ELR (cell line): ENCODE measurements around the gene OR51A7.
"Not testable (repeated sequence)": the region's sequence is repeated elsewhere in the genome, so short reads cannot be mapped to it uniquely, and the experiment has no call there.

Source experiments
- DNase-seq: peaks from one replicate; pipeline ENCODE4 v3.0.0-alpha.2; 2015; ENCODE audit warnings: low read depth

OR51A7 gene, protein sequence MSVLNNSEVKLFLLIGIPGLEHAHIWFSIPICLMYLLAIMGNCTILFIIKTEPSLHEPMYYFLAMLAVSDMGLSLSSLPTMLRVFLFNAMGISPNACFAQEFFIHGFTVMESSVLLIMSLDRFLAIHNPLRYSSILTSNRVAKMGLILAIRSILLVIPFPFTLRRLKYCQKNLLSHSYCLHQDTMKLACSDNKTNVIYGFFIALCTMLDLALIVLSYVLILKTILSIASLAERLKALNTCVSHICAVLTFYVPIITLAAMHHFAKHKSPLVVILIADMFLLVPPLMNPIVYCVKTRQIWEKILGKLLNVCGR

GRCh38 chr11:4903484-4903883 lies at the start of gene OR51A7:
Gene OR51A7 (plus strand): TSS chr11:4903783. CDS start chr11:4907370, 3,587 bp downstream.
- no peak for DNase-seq

DNA sequence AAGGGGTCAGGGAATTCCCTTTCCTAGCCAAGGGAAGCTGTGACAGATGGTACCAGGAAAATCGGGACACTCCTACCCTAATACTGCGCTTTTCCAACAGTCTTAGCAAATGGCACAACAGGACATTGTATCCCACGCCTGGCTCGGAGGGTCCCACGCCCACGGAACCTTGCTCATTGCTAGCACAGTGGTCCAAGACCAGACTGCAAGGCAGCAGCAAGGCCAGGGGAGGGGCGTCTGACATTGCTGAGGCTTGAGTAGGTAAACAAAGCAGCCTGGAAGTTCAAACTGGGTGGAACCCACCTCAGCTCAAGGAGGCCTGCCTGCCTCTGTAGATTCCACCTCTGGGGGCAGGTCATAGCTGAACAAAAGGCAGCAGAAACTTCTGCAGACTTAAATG lies 49.3 kb upstream of the OR51A7 start:
- DNase-seq, result not testable (repeated sequence)

DNA sequence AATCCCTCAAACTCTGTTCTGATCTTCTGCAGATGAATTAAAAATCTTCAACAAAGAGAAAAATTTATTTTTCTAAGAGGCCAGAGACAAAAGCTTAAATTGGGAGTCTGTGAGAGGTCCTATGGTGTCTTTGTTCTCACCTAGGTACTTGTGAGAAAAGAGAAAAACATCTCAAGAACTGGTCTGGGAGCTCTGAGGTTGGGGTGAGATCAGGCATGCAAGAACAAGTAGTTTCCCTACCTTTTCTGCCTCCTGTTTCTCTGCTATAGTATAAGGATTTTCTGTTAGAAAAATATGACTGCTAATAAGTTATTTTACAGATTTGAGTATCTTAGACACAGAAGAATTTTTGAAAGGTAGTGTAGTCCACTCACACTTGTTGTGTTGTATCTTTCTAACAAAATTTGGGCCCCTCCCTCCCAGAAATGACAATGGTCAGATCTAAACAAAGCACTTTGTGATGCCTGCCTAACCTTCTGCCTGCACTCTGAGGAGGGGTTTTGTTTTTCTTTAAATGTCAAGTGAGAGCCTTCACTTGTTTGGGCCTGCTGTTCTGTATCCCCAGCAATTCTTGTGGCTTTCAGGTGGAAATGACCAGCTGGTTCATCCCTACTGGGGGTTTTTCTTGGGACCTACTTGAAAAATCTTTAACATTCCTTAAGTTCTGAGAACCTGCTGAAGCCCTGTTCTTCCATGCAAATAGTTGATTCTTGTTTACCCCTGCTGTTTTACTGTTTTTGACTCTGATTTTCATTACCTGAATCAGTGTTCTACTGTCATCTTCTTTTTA lies 40.9 kb upstream of the OR51A7 start:
- DNase-seq, result no peak

- no peak for DNase-seq
Observed at GRCh38 chr11:4863876-4864275, 39.7 kb upstream of the OR51A7 start.

DNA sequence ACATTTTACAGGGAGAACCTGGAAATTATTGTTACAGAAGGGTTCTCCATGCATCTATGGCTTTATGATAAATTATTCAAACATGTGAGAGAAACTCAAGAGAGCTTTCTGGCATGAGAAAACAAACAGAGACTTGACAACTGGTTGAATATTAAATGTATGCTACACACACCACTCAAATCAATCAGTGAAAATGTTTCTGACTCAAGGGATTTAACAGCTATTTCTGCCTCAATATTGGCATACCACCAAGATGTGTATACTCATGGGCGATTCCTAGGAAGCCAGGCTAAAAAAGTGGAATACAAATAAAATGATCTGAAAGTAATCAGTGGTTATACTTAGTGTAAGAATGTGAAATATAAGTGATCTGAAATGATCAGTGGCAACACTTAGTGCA lies 37.7 kb upstream of the OR51A7 start:
- DNase-seq, result no peak

DNA sequence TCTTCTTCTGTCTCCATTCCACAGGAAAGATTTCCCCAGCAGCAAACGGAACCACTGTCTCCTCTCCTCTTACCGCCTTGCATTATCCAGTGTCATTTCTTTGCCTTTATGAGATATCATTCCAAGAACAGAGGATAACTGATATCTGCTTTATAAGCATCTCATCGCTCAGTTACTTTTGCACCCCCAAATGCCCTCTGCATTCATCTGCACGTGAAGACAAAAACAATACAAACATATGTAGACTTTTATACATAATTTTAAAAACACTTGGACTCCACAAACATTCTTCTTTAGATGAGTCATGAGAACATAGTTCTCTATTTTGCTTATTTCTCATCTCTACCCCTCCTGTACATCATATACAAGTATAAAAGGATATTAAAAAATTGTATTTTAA lies 22.4 kb upstream of the OR51A7 start:
- no peak for DNase-seq

DNA sequence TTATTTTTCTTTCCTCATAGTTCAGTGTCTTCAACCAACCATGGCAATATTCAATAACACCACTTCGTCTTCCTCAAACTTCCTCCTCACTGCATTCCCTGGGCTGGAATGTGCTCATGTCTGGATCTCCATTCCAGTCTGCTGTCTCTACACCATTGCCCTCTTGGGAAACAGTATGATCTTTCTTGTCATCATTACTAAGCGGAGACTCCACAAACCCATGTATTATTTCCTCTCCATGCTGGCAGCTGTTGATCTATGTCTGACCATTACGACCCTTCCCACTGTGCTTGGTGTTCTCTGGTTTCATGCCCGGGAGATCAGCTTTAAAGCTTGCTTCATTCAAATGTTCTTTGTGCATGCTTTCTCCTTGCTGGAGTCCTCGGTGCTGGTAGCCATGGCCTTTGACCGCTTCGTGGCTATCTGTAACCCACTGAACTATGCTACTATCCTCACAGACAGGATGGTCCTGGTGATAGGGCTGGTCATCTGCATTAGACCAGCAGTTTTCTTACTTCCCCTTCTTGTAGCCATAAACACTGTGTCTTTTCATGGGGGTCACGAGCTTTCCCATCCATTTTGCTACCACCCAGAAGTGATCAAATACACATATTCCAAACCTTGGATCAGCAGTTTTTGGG lies 21.6 kb upstream of the OR51A7 start, which contains the start of gene OR51T1:
TSS of gene OR51T1 (plus strand) at position 41 of the 641 bp plus-strand sequence. CDS start at position 41, 0 bp downstream.
- no peak for DNase-seq

DNA sequence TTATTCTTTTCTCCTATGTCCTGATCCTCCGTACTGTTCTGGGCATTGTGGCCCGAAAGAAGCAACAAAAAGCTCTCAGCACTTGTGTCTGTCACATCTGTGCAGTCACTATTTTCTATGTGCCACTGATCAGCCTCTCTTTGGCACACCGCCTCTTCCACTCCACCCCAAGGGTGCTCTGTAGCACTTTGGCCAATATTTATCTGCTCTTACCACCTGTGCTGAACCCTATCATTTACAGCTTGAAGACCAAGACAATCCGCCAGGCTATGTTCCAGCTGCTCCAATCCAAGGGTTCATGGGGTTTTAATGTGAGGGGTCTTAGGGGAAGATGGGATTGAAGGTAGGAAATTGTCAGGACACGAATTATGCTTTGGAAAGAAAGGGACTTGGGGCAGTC lies 21.0 kb upstream of the OR51A7 start:
- no peak for DNase-seq

DNA sequence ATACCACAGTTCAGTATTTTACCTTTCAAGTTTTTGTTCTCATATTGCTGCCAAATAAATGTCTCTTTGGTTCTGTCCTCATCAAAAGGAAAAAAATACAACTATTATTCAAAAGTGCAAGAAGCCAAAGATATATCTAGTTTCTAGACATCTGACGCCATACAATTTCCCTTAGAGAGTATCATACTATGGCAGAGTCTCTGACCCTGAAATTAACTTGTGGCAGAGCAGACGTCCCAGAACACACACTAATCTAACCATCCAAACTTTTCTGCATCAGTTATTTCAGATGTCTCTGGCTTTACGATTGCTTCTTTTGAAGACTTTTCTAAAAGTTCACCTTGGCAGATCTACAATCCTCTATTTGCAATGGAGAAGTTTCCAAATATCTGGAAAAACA lies 19.2 kb upstream of the OR51A7 start:
- DNase-seq, result no peak

DNA sequence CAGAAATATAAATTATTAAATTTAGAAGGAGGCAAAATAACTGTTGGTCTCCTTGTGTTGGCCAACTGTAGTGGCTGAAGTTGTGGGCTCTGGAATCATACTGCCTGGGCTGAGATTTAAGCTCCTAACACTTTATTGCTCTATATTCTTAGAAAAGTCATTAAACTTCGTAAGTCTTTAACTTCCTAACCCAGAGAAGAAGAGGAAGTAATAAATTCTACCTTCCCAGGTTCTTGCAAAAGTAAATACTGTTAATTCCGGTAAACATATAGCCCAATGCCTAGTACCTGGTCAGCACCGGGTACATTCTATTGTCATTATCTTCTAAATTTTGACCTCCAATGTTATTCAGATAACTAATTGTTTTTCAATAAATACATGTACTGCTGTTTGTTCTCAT lies 17.4 kb upstream of the OR51A7 start:
- no peak for DNase-seq

- no peak for DNase-seq
Observed at GRCh38 chr11:4887591-4887990, 16.0 kb upstream of the OR51A7 start.

GRCh38 chr11:4890279-4890678 lies 13.3 kb upstream of the OR51A7 start:
- DNase-seq, result no peak

DNA sequence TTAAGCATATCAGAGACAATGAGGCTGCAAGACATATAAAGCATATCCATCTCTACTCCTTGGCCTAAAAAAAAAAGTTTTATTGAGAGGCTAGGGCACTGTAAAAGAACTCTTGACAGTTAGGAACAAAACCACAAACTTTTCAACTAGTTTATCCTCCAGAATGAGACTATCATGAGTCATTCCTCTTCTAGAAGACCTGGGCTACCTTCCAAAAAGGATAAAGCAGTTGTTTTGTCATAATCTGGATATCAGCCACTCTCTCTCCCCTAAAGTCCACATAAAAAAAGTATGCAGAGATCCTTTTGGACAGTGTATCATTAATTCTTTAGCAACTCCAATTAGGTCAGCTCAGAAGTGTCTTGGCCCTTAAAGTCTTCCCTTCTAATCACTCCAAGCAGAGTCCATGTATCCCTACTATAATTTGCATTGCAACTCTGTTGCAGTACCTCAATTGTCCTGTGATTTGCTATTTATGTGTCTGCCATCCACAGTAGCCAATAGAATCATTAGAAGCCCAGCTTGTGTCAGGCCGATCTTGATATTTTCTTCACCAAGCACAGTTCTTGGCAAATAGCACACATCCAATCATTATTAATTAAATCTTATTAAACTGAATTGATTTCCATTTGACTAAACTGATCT lies 11.5 kb upstream of the OR51A7 start:
- peak; percentile 86 for DNase-seq

DNA sequence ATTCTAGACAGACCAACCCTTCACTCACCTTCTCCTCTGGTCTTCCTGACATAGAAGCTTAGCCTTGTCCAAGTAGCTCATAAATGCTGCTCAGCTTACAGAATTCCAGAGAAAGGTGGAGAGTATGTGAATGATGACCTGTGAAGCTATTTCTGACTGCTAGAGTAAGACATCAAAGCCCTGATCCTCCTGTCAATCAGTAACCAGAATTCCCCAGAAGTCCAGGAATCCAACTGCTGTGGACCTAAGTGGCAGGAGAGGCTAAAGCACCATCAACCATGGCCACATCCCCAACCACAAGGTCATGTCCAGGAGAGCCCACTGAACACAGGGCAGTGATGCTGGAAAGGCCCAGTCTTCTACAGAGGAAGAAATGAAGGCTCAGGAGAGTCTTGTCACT lies 13.0 kb downstream of the OR51A7 start:
- no peak for DNase-seq

- DNase-seq, result no peak
Observed at GRCh38 chr11:4919250-4919649, 15.7 kb downstream of the OR51A7 start, which contains the start of gene OR51G2. Gene OR51G2 (minus strand): TSS chr11:4919350. CDS start chr11:4915663, 3,687 bp downstream.

DNA sequence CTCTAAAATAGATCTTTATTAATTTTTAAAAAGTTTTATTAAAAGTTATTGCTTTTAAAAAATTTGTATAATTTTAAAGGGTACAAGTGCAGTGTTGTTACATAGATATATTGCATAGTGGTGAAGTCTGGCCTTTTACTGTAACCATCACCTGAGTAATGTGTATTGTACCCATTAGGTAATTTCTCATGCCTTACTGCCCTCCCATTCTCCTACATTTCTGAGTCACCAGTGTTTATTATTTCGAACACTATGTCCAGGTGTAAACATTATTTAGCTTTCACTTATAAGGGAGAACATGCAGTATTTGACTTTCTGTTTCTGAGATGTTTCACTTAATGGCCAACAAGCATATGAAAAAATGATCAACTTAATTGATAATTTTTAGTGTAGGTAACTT lies 18.2 kb downstream of the OR51A7 start:
- DNase-seq, result peak; percentile 9

- no peak for DNase-seq
Observed at GRCh38 chr11:4922304-4922703, 18.7 kb downstream of the OR51A7 start.

DNA sequence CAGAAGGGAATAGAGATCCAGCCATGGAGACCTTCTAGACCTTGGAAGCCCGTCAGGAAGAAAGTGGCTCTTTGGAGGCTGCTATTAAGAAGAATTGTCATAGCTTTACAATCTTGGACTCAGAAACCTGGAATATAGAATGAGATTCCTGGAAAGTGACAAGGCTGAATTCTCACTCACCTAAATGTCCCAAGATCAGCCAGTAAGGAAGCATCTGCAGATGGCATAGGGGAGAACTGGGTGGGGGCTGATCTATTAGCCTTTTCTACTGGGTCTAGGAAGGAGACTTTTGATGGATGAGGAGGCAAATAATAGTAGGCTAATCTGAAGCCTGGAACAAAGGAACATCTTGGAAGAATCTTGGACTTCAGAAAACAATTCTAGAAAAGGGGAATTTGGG lies 20.7 kb downstream of the OR51A7 start, which contains the start of gene OR51G1:
TSS of gene OR51G1 (minus strand) at position 101 of the 400 bp plus-strand sequence. CDS start at position 101, 0 bp downstream.
- DNase-seq, result no peak

DNA sequence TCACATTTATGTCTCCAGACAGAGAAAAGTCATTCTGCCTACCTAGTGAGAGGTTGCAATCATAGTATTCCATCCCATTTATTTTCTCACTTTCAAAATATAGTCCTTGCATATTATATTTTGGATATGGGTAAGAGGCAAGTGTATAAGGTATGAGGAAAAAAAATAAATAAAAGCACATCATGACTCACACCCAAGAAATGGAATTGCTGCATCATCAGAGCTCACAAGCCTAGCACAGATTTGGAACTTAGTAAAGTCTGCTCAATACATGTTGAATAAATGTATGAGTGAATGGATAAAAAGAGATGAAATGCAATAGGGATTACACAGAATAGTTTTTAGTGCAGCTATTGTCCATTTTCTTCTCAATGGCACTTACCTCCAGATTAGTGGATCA lies 23.0 kb downstream of the OR51A7 start:
- no peak for DNase-seq

- DNase-seq, result no peak
Observed at GRCh38 chr11:4932751-4933150, 29.2 kb downstream of the OR51A7 start.

- no peak for DNase-seq
Observed at GRCh38 chr11:4936745-4937144, 33.2 kb downstream of the OR51A7 start.

DNA sequence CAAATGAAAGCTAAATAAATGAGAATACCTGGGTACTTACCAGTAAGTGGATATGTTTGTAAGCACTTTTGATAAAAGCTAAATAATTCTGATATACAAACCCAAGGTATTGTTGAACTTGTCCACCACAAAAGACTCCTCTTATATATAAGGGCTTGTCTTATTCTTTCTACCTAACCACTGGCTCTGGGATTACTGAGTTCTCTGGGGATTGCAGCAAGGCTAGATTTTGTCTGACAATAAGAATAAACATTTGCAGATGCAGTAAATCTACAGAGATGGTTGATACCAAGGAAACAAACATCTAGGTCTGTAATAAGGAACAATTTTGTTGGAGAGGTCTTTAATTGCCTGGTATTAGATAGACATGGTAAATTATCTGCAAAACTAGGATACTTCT lies 43.9 kb downstream of the OR51A7 start, which contains the start of gene OR51A4:
TSS of gene OR51A4 (minus strand) at position 101 of the 400 bp plus-strand sequence. CDS start 505 bp downstream, outside the sequence.
- DNase-seq, result no peak
